ENCODE results near the gene EDRF1. TPM values are rescaled to one million over a fixed set of nuclear protein-coding genes. Genes with fewer than 3 reads are reported as not detected.

EDRF1 gene
- total and polyA plus RNA-seq, 2 of the 4 experiments (the other 2 are of a cell fraction), result 17.0 to 24.9 TPM

GRCh38 chr10:125742465-125742864, 23.0 kb downstream of the EDRF1 start:
- ATAC-seq (ENCODE audit: low read depth), result peak; percentile 29; the same call in 1 of the 2 replicates
- DNase-seq, result no peak

More at GRCh38 chr10:125742465-125742864, 23.0 kb downstream of the EDRF1 start:
- no peak overlapping the region for H4K8ac ChIP-seq (ENCODE audit: low read depth in 2 of 2, low read length in 2 of 2)
- no peak overlapping the region for H4K5ac ChIP-seq (ENCODE audit: low read depth, low read length)
- H2AK5ac ChIP-seq (ENCODE audit: low read depth, low read length), result no peak overlapping the region
- no peak overlapping the region for H3K4ac ChIP-seq (ENCODE audit: low read depth, low read length)
- H3K4me2 ChIP-seq (ENCODE audit: low read depth, low read length), result no peak overlapping the region
- no peak overlapping the region for H3K14ac ChIP-seq (replicated peaks; ENCODE audit: low read depth, low read length)
- H3K4me3 ChIP-seq (ENCODE audit: insufficient read depth, low read depth, low read length), result no peak overlapping the region
- H2BK120ac ChIP-seq (ENCODE audit: low read depth, low read length), result no peak overlapping the region
- no peak overlapping the region for H2BK20ac ChIP-seq (ENCODE audit: low read depth, low read length)
- TF ChIP-seq CTCF (conservative IDR thresholded peaks at IDR 0.05; ENCODE audit: low read depth, low read length) (0 out of 2 replicates have a peak, but pooled peaks have one; percentile 8), MAFK (IDR thresholded peaks at IDR 0.05; ENCODE audit: low read depth, low read length) (no peak)
- BruUV-seq (replicated peaks), result no TSS peak
- H3K9me1 ChIP-seq (ENCODE audit: insufficient read depth, low read length), result no peaks in the 10 kb centered on the region; the same call in 1 of the 2 replicates
- no peak overlapping the region for H3K18ac ChIP-seq (ENCODE audit: low read depth, low read length)
- no peak overlapping the region for H2AK9ac ChIP-seq (replicated peaks; ENCODE audit: low read depth, low read length, poor library complexity)
- peaks cover 50% of the 10 kb centered on the region for H3K36me3 ChIP-seq (ENCODE audit: control insufficient read depth, insufficient read depth, low read length)
- intact Hi-C loops (cut with micrococcal nuclease), result no loop called here
- H2BK5ac ChIP-seq (ENCODE audit: low read depth, low read length, poor library complexity, severe bottlenecking), result no peak overlapping the region
- H3K4me1 ChIP-seq (ENCODE audit: control insufficient read depth, insufficient read depth, low read length), result no peaks in the 10 kb centered on the region
- no peak overlapping the region for H2BK15ac ChIP-seq (ENCODE audit: low read depth, low read length)
- no peaks in the 10 kb centered on the region for H4K20me1 ChIP-seq (ENCODE audit: insufficient read depth, low read length)
- WGBS, 2 experiments (ENCODE audit: extremely low coverage in 2 of 2, insufficient read length in 1 of 2), result no CpG with 5 or more reads among the region's 2 CpGs
- H4K91ac ChIP-seq (ENCODE audit: insufficient read depth, low read depth, low read length), result no peak overlapping the region
- H3K56ac ChIP-seq (ENCODE audit: extremely low read depth, insufficient read depth, low read length), result no peak overlapping the region
- ChIA-PET POLR2A (ENCODE audit: unreplicated experiment) (no interaction called here), CTCF (no interaction called here)
- H3K23ac ChIP-seq (ENCODE audit: low read depth, low read length), result no peak overlapping the region
- H3K27me3 ChIP-seq (ENCODE audit: control insufficient read depth, insufficient read depth, low read length), result no peaks in the 10 kb centered on the region
- H3K9ac ChIP-seq (ENCODE audit: low read depth, low read length), result no peak overlapping the region
- dilution Hi-C loops (cut with HindIII; ENCODE audit: low sequenced_read_pairs, unreplicated experiment), result no loop called here
- no peak overlapping the region for H3K27ac ChIP-seq (ENCODE audit: insufficient read depth, low read length)
- no peaks in the 10 kb centered on the region for H3K79me1 ChIP-seq (ENCODE audit: low read depth in 1 of 2, low read length in 2 of 2)
- H2AFZ ChIP-seq (replicated peaks; ENCODE audit: low read length, poor library complexity), result no peak overlapping the region
- H3K9me3 ChIP-seq (ENCODE audit: control insufficient read depth, insufficient read depth, low read length), result no peaks in the 10 kb centered on the region
- in situ Hi-C loops (cut with MboI; ENCODE audit: low sequenced_read_pairs), result loop anchor here (25.0 kb wide), 1 partner anchor 930 kb away; the partner anchor contains the start of gene ABRAXAS2

Data from IMR-90 (cell line).